Measurements from ENCODE around the gene LDLRAD2. TPM values are rescaled to one million over a fixed set of nuclear protein-coding genes. Genes with fewer than 3 reads are reported as not detected.

LDLRAD2 gene
- total RNA-seq, 4 donors from 2014 or later = 0.38 to 3.3 (median 0.80) TPM; not detected in 1

GRCh38 chr1:21874328-21874727, 62.3 kb downstream of the LDLRAD2 start:
- TF ChIP-seq POLR2A (IDR thresholded peaks at IDR 0.05) (no peak), CTCF (IDR thresholded peaks at IDR 0.05) (no peak)
- H3K36me3 ChIP-seq = peaks cover 0 to 76% (median 0%) of the 10 kb centered on the region in 3 donors
- H3K27ac ChIP-seq = no peak overlapping the region

More at GRCh38 chr1:21874328-21874727, 62.3 kb downstream of the LDLRAD2 start:
- Histone ChIP-seq H3K27me3 (no peaks in the 10 kb centered on the region), H3K4me3 (no peak overlapping the region), H3K9me3 (no peaks in the 10 kb centered on the region), H3K4me1 (peaks cover 0 to 13% (median 0%) of the 10 kb centered on the region in 4 donors)
- DNase-seq = no peak

Other genes starting within 250 kb of the LDLRAD2 start
- gene RAP1GAP, start 142.9 kb upstream of the LDLRAD2 start, total RNA-seq = 10 to 100 TPM; 32.2 to 65.3 (median 57.0) TPM
- gene USP48, start 29.1 kb upstream of the LDLRAD2 start, total RNA-seq = 100 to 1,000 TPM in 1 of 4 donors, 10 to 100 TPM in 3; 35.4 to 198 (median 50.7) TPM
- gene HSPG2, start 125.0 kb downstream of the LDLRAD2 start, total RNA-seq = 100 to 1,000 TPM in 3 of 4 donors, 10 to 100 TPM in 1; 68.7 to 199 (median 122) TPM
- not detected for gene CELA3B, start 164.8 kb downstream of the LDLRAD2 start, total RNA-seq
- not detected for gene CELA3A, start 189.4 kb downstream of the LDLRAD2 start, total RNA-seq
- 100 to 1,000 TPM in 3 of 4 donors, 10 to 100 TPM in 1; 89.6 to 224 (median 157) TPM for gene CDC42, start 240.4 kb downstream of the LDLRAD2 start, total RNA-seq

Data from Peyer's patch (tissue), 4 donors.